Measurements from ENCODE around the gene TMEM42. TPM values are rescaled to one million over a fixed set of nuclear protein-coding genes. Genes with fewer than 3 reads are reported as not detected.

The TMEM42 gene
- total and polyA plus RNA-seq, 2 experiments from 2014 or later = 23.2 to 35.0 TPM

- Histone ChIP-seq H3K4me1 (ENCODE audit: insufficient read depth) (no peaks in the 10 kb centered on the region), H3K4me2 (ENCODE audit: unreplicated experiment) (no peak overlapping the region), H3K9me3 (ENCODE audit: low read depth) (no peaks in the 10 kb centered on the region), H4K20me1 (ENCODE audit: insufficient read depth) (no peaks in the 10 kb centered on the region), H3K36me3 (ENCODE audit: low read depth) (no peaks in the 10 kb centered on the region), H3K27ac (no peak overlapping the region), H3F3A (ENCODE audit: insufficient read depth) (no peaks in the 10 kb centered on the region), H3K27me3 (replicated peaks; ENCODE audit: insufficient read depth) (no peaks in the 10 kb centered on the region), H3K9ac (no peak overlapping the region), H3K9me2 (ENCODE audit: insufficient read depth) (no peaks in the 10 kb centered on the region), H3K4me3 (no peak overlapping the region), H2AFZ (no peak overlapping the region), H3K79me2 (ENCODE audit: insufficient read depth) (no peaks in the 10 kb centered on the region)
- TF ChIP-seq EZH2 (IDR thresholded peaks at IDR 0.05; ENCODE audit: insufficient read depth, poor library complexity, severe bottlenecking) (no peak), EZH2phosphoT487 (IDR thresholded peaks at IDR 0.05; ENCODE audit: insufficient read depth, low read depth) (no peak)
- 19% methylated on average over 2 of the region's 2 CpGs for WGBS, 2 experiments (ENCODE audit: low coverage in 1 of 2, low lambda C conversion rate in 2 of 2, missing lambda C conversion rate in 2 of 2)
- in situ Hi-C loops (cut with MboI) = no loop called here
- DNase-seq = no peak
Observed at GRCh38 chr3:44903314-44903713, 41.6 kb downstream of the TMEM42 start.

GRCh38 chr3:44903751-44904150 lies 42.0 kb downstream of the TMEM42 start:
- 73 to 77% methylated on average over 14 to 15 of the region's 15 CpGs for WGBS, 2 experiments (ENCODE audit: low coverage in 1 of 2, low lambda C conversion rate in 2 of 2, missing lambda C conversion rate in 2 of 2)
- Histone ChIP-seq H3K9me3 (ENCODE audit: low read depth) (no peaks in the 10 kb centered on the region), H2AFZ (no peak overlapping the region), H3K9me2 (ENCODE audit: insufficient read depth) (no peaks in the 10 kb centered on the region), H3K4me2 (ENCODE audit: unreplicated experiment) (no peak overlapping the region), H3K27ac (no peak overlapping the region), H3K4me1 (ENCODE audit: insufficient read depth) (no peaks in the 10 kb centered on the region), H3F3A (ENCODE audit: insufficient read depth) (no peaks in the 10 kb centered on the region), H3K36me3 (ENCODE audit: low read depth) (no peaks in the 10 kb centered on the region), H3K79me2 (ENCODE audit: insufficient read depth) (no peaks in the 10 kb centered on the region), H3K9ac (no peak overlapping the region), H3K4me3 (no peak overlapping the region), H3K27me3 (replicated peaks; ENCODE audit: insufficient read depth) (no peaks in the 10 kb centered on the region), H4K20me1 (ENCODE audit: insufficient read depth) (no peaks in the 10 kb centered on the region)
- in situ Hi-C loops (cut with MboI) = no loop called here
- DNase-seq = no peak
- no peak for TF ChIP-seq EZH2 (IDR thresholded peaks at IDR 0.05; ENCODE audit: insufficient read depth, poor library complexity, severe bottlenecking)
- TF ChIP-seq EZH2phosphoT487 (IDR thresholded peaks at IDR 0.05; ENCODE audit: insufficient read depth, low read depth) = no peak

GRCh38 chr3:44905446-44906157 lies 43.9 kb downstream of the TMEM42 start:
- Histone ChIP-seq H3K9ac (no peak overlapping the region), H3F3A (ENCODE audit: insufficient read depth) (no peaks in the 10 kb centered on the region), H3K9me3 (ENCODE audit: low read depth) (no peaks in the 10 kb centered on the region), H3K27me3 (replicated peaks; ENCODE audit: insufficient read depth) (no peaks in the 10 kb centered on the region; the same call in 1 of the 2 replicates), H3K36me3 (ENCODE audit: low read depth) (no peaks in the 10 kb centered on the region), H2AFZ (no peak overlapping the region), H3K27ac (no peak overlapping the region), H3K79me2 (ENCODE audit: insufficient read depth) (no peaks in the 10 kb centered on the region), H3K9me2 (ENCODE audit: insufficient read depth) (no peaks in the 10 kb centered on the region), H4K20me1 (ENCODE audit: insufficient read depth) (no peaks in the 10 kb centered on the region), H3K4me2 (ENCODE audit: unreplicated experiment) (no peak overlapping the region), H3K4me1 (ENCODE audit: insufficient read depth) (no peaks in the 10 kb centered on the region), H3K4me3 (no peak overlapping the region)
- 59 to 61% methylated on average over 3 of the region's 3 CpGs for WGBS, 2 experiments (ENCODE audit: low coverage in 1 of 2, low lambda C conversion rate in 2 of 2, missing lambda C conversion rate in 2 of 2)
- no peak for TF ChIP-seq EZH2phosphoT487 (IDR thresholded peaks at IDR 0.05; ENCODE audit: insufficient read depth, low read depth)
- TF ChIP-seq EZH2 (IDR thresholded peaks at IDR 0.05; ENCODE audit: insufficient read depth, poor library complexity, severe bottlenecking) = no peak
- in situ Hi-C loops (cut with MboI) = no loop called here
- DNase-seq = no peak

DNA sequence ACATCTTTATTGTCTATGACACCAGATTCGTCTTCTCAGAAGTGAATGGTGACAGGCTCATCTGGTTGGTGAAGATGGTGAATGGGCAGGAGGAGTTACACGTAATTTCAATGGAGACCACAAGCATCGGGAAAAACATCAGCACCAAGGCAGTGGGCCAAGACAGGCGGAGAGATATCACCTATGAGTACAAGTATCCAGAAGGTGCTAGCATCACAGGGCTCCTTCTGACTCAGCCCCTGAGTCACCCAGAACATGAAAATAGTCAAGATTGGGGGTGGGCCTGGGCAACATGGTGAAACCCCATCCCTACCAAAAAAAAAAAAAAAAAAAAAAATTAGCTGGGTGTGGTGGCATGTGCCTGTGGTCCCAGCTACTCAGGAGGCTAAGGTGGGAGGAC lies 45.3 kb downstream of the TMEM42 start:
- Histone ChIP-seq H2AFZ (no peak overlapping the region), H3K4me2 (ENCODE audit: unreplicated experiment) (no peak overlapping the region), H4K20me1 (ENCODE audit: insufficient read depth) (no peaks in the 10 kb centered on the region), H3K27me3 (replicated peaks; ENCODE audit: insufficient read depth) (no peaks in the 10 kb centered on the region; the same call in 1 of the 2 replicates), H3K4me1 (ENCODE audit: insufficient read depth) (no peaks in the 10 kb centered on the region), H3K9me3 (ENCODE audit: low read depth) (no peaks in the 10 kb centered on the region), H3K9ac (no peak overlapping the region), H3K79me2 (ENCODE audit: insufficient read depth) (no peaks in the 10 kb centered on the region), H3K27ac (no peak overlapping the region), H3F3A (ENCODE audit: insufficient read depth) (no peaks in the 10 kb centered on the region), H3K4me3 (no peak overlapping the region), H3K9me2 (ENCODE audit: insufficient read depth) (no peaks in the 10 kb centered on the region), H3K36me3 (ENCODE audit: low read depth) (no peaks in the 10 kb centered on the region)
- 44 to 53% methylated on average over 4 of the region's 4 CpGs for WGBS, 2 experiments (ENCODE audit: low coverage in 1 of 2, low lambda C conversion rate in 2 of 2, missing lambda C conversion rate in 2 of 2)
- TF ChIP-seq EZH2 (IDR thresholded peaks at IDR 0.05; ENCODE audit: insufficient read depth, poor library complexity, severe bottlenecking) (no peak), EZH2phosphoT487 (IDR thresholded peaks at IDR 0.05; ENCODE audit: insufficient read depth, low read depth) (no peak)
- DNase-seq = peak; percentile 24
- in situ Hi-C loops (cut with MboI) = no loop called here
